Pulmonary artery endothelial cell (primary cell): ENCODE measurements around the gene MYO1E. TPM values are rescaled to one million over a fixed set of nuclear protein-coding genes. Genes with fewer than 3 reads are reported as not detected.

Experiments used
- DNase-seq: peaks from one replicate; pipeline ENCODE4 v3.0.0-alpha.2; 2011; ENCODE audit warnings: low read depth, low spot score
- total RNA-seq: library from RNA; depleted of rRNA; stranded (reverse); fragments of >200 nt; gene quantifications from 2 replicates; pipeline ENCODE4 v1.2.3, GENCODE V29; 2014

Gene MYO1E
- total RNA-seq, 1 donor from 2014 or later: 117 TPM

DNA sequence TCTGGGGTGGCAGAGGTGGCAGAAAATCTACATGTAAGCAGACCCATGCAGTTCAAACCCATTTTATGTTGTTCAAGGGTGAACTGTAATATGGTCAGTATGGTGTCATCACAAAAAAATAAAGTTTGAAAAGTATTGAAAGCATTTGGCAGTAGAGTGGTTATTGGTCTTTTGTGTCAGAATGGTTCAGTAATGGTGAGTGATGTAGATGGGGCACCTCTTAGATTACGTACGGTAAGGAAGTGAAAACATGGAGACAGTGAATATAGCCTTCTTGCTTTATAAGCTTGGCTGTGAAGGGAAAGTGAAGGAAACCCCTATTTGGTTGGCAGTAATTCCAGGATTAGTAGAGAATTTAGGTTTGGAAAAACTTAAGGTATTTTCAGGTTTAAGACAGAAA, 284.9 kb downstream of the MYO1E start:
- no peak for DNase-seq

Other genes starting within 250 kb of the MYO1E start
- not detected in 2 replicates for gene LDHAL6B, start 166.0 kb downstream of the MYO1E start, total RNA-seq
- gene FAM81A, start 65.3 kb upstream of the MYO1E start, total RNA-seq: 0.07 and 0.18 TPM in 2 replicates
- 0.14 TPM in 1 of 2 replicates, not detected in the other for gene GCNT3, start 238.9 kb upstream of the MYO1E start, total RNA-seq